Measurements from ENCODE around the gene MUC13.

The MUC13 gene

GRCh38 chr3:124973290-124973689, 38.7 kb upstream of the MUC13 start:
- no peak for DNase-seq (ENCODE audit: extremely low spot score)
- ChIA-PET POLR2A (no interaction called here), CTCF (no interaction called here)
- TF ChIP-seq FOXA1 (IDR thresholded peaks at IDR 0.05) (no peak), BHLHE40 (IDR thresholded peaks at IDR 0.05; ENCODE audit: borderline replicate concordance) (no peak), SUZ12 (IDR thresholded peaks at IDR 0.05) (no peak), HDGF (IDR thresholded peaks at IDR 0.05; ENCODE audit: borderline replicate concordance) (no peak)

DNA sequence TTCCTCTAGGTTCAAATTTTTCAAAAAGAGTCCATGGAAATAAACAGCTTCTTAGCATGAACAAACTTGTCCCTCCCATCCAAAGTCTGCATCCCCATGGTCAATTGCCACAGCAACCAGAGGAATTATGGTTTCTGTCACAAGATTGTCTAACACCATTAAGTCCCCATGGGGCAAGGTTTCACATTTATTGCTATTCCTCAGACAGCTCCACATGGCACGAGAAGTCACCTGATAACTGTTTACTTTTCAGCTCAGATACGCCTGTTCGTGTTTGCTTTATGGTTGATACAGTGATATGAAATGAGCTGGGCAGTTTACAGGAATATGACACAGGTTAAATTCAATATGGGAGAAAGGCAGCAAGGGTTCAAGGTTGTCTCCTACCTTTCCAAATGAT, 37.9 kb upstream of the MUC13 start:
- TF ChIP-seq L3MBTL2 (conservative IDR thresholded peaks at IDR 0.05): no peak
- no peak for TF ChIP-seq CTBP1 (IDR thresholded peaks at IDR 0.05; ENCODE audit: borderline replicate concordance)
- TF ChIP-seq NFRKB (IDR thresholded peaks at IDR 0.05): no peak
- TF ChIP-seq FOXK2 (IDR thresholded peaks at IDR 0.05): no peak
- TF ChIP-seq PKNOX1 (IDR thresholded peaks at IDR 0.05): no peak
- no peak for TF ChIP-seq BHLHE40 (IDR thresholded peaks at IDR 0.05; ENCODE audit: borderline replicate concordance)
- TF ChIP-seq ELF4 (IDR thresholded peaks at IDR 0.05): no peak
- no peak for TF ChIP-seq ZNF384 (IDR thresholded peaks at IDR 0.05)
- no peak for TF ChIP-seq LEF1 (IDR thresholded peaks at IDR 0.05; ENCODE audit: borderline replicate concordance)
- TF ChIP-seq FOXM1 (IDR thresholded peaks at IDR 0.05; ENCODE audit: borderline replicate concordance): no peak
- CTCF ChIA-PET: interaction anchor here (0.7 to 1.0 kb wide), 2 partner anchors 15 to 21 kb away, joined by 3 to 4 read pairs; no protein-coding TSS in a partner anchor
- DNase-seq (ENCODE audit: extremely low spot score): no peak
- POLR2A ChIA-PET: no interaction called here

GRCh38 chr3:124969963-124970722, 35.6 kb upstream of the MUC13 start:
- no peak for DNase-seq (ENCODE audit: extremely low spot score)
- CTCF ChIA-PET: no interaction called here
- POLR2A ChIA-PET: no interaction called here
- TF ChIP-seq ELF4 (IDR thresholded peaks at IDR 0.05) (no peak), TARDBP (IDR thresholded peaks at IDR 0.05) (no peak), SUZ12 (IDR thresholded peaks at IDR 0.05) (no peak), BHLHE40 (IDR thresholded peaks at IDR 0.05; ENCODE audit: borderline replicate concordance) (no peak), CTBP1 (IDR thresholded peaks at IDR 0.05; ENCODE audit: borderline replicate concordance) (no peak), NFRKB (IDR thresholded peaks at IDR 0.05) (no peak), FOXA1 (IDR thresholded peaks at IDR 0.05) (no peak), PKNOX1 (IDR thresholded peaks at IDR 0.05) (no peak)

- ChIA-PET POLR2A (no interaction called here), CTCF (no interaction called here)
Measured at GRCh38 chr3:124969190-124969589, 34.6 kb upstream of the MUC13 start.

DNA sequence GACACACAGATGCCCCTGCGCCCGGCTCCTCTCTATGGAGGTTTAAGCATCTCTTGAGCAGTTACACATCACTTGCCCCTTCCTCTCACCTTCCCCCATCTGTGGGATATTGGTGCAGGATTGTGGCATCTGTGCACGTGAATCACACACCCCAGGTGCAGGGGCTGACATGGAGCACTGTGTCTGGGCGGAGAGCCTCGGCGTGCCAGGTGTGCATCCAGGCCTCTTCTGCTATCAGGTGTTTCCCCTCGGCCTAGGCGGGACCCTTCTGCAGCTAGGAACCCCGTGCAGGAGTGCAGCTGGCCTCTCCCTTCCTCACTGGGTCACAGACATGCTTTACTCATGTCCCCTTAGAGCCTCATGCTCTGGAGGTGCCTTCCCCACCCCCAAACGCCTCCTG, 33.4 kb upstream of the MUC13 start:
- no peak for DNase-seq (ENCODE audit: extremely low spot score)
- CTCF ChIA-PET: no interaction called here
- no peak for TF ChIP-seq ELF4 (IDR thresholded peaks at IDR 0.05)
- TF ChIP-seq FOXA1 (IDR thresholded peaks at IDR 0.05): no peak
- TF ChIP-seq HDGF (IDR thresholded peaks at IDR 0.05; ENCODE audit: borderline replicate concordance): no peak
- POLR2A ChIA-PET: no interaction called here

More at GRCh38 chr3:124969190-124969589, 34.6 kb upstream of the MUC13 start:
- no peak for DNase-seq (ENCODE audit: extremely low spot score)
- TF ChIP-seq HDGF (IDR thresholded peaks at IDR 0.05; ENCODE audit: borderline replicate concordance): no peak
- TF ChIP-seq L3MBTL2 (conservative IDR thresholded peaks at IDR 0.05): no peak
- TF ChIP-seq PKNOX1 (IDR thresholded peaks at IDR 0.05): no peak
- no peak for TF ChIP-seq LEF1 (IDR thresholded peaks at IDR 0.05; ENCODE audit: borderline replicate concordance)
- TF ChIP-seq CTBP1 (IDR thresholded peaks at IDR 0.05; ENCODE audit: borderline replicate concordance): no peak
- no peak for TF ChIP-seq BHLHE40 (IDR thresholded peaks at IDR 0.05; ENCODE audit: borderline replicate concordance)
- no peak for TF ChIP-seq ELF4 (IDR thresholded peaks at IDR 0.05)
- TF ChIP-seq NFRKB (IDR thresholded peaks at IDR 0.05): no peak
- no peak for TF ChIP-seq SUZ12 (IDR thresholded peaks at IDR 0.05)
- TF ChIP-seq FOXM1 (IDR thresholded peaks at IDR 0.05; ENCODE audit: borderline replicate concordance): no peak
- no peak for TF ChIP-seq ARNT (IDR thresholded peaks at IDR 0.05)
- TF ChIP-seq FOXA1 (IDR thresholded peaks at IDR 0.05): no peak
- TF ChIP-seq SP1 (IDR thresholded peaks at IDR 0.05): no peak
- no peak for TF ChIP-seq TARDBP (IDR thresholded peaks at IDR 0.05)
- no peak for TF ChIP-seq ZNF384 (IDR thresholded peaks at IDR 0.05)
- TF ChIP-seq FOXK2 (IDR thresholded peaks at IDR 0.05): no peak

DNA sequence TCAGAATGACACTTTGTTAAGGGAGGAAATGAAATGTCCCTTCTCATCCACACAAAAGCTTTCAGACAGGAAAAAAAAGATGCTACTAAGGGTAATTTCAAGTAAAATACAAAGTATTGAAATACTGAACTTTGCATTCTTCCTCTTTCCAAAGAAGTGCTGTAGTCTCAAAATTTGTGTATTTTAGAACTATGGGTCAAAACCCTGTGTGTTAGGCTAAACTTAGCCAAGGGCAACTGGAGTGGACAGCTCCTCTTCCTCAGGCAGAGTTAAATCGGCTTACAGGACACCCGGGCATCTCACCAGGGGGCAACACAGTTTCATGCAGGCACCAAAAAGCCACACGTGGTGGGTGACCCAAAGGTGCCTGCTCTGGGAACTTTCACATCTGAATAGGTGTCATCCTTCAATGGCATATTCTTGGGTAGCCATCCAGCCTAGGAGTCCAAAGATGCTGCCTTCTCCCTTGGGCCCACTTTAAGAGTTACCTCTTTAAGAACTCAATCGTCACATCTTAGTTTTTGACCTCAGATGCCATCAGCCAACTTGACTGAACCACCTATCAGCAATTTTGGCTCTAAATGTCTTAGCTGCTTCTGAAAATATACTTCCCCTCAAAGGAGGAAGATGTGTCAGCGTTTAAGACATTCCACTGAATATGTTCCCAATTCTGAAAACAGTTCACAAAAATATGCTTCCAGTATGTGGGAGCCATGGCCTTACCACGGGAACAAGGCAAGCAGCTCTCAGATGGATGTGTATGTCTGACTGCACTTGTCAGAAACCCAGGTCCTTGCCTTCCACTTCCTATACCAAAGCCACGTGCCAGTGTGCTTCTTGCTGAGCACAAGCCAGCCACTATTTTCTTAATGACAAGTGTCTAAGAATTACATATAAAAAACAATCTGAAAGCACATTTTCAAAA, 32.2 kb upstream of the MUC13 start:
- POLR2A ChIA-PET: no interaction called here
- TF ChIP-seq ARNT (IDR thresholded peaks at IDR 0.05) (no peak), SP1 (IDR thresholded peaks at IDR 0.05) (no peak), L3MBTL2 (conservative IDR thresholded peaks at IDR 0.05) (no peak), PKNOX1 (IDR thresholded peaks at IDR 0.05) (no peak), TARDBP (IDR thresholded peaks at IDR 0.05) (no peak), LEF1 (IDR thresholded peaks at IDR 0.05; ENCODE audit: borderline replicate concordance) (no peak), FOXK2 (IDR thresholded peaks at IDR 0.05) (no peak), BHLHE40 (IDR thresholded peaks at IDR 0.05; ENCODE audit: borderline replicate concordance) (no peak)
- CTCF ChIA-PET: no interaction called here
- no peak for DNase-seq (ENCODE audit: extremely low spot score)

Data from HEK293T (cell line).